ENCODE measurements around the gene HPS5.
"Not testable (repeated sequence)": the region's sequence is repeated elsewhere in the genome, so short reads cannot be mapped to it uniquely, and the experiment has no call there.

The HPS5 gene

DNA sequence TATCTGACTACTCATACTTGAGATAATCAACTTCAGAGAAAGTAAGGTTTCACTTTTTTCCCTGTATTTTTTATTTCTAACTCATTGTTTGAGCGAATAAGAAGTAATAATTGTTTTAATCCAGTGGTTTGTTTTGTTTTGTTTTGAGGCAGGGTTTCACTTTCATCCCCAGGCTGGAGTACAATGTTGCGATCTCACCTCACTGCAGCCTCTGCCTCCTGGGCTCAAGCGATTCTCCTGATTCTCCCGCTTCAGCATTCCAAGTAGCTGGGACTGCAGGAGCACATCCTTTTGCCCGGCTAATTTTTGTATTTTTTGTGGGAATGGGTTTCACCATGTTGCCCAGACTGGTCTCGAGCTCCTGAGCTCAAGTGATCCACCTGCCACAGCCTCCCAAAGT is 9.0 kb upstream of the HPS5 start:
- ATAC-seq = peak; percentile 50
- Mint-ChIP-seq H3K27me3 (no peaks in the 10 kb centered on the region), H3K4me1 (peaks cover 57% of the 10 kb centered on the region), H3K27ac (peak overlapping the region; percentile 15 to 51), H3K4me3 (peak overlapping the region in 1 of 2 donors; percentile 38), H3K9me3 (no peaks in the 10 kb centered on the region)
- no peak for DNase-seq

DNA sequence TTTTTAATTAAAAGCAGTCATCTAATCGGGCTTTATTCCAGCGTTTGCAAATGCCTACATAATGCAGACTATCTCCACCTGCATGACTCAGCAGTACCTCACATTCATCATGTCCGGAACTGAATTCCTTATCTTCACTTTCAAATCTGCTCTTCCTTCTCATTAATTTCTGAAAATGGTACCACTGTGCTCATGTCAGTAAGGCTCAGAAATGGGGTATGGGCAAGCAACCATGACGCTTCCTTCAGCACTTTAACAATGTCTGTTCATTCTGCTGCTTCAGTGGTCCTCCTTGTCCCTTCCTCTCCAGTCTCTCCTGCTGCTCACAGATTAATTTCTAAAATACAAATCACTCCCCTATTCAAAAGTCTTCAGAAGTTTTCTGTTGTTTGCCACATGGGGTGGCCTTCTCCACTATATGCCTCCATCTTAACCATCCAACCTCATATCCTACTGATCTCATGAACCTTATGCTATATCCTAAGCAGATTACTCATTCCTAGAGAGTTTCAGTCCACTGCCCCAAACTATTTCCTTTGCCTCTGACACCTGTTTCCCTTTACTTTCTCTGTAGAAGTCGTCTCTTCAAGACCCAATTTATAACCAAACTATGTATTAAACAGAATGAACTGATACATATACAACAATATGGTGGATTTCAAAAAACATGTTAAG is 7.4 kb upstream of the HPS5 start:
- peak overlapping the region in 1 of 2 donors; percentile 62 for H3K27ac Mint-ChIP-seq
- no peaks in the 10 kb centered on the region for H3K27me3 Mint-ChIP-seq
- ATAC-seq (peak; percentile 77), DNase-seq (no peak)
- no peaks in the 10 kb centered on the region for H3K9me3 Mint-ChIP-seq
- H3K4me3 Mint-ChIP-seq = peak overlapping the region in 1 of 2 donors; percentile 13
- peaks cover 66% of the 10 kb centered on the region for H3K4me1 Mint-ChIP-seq

DNA sequence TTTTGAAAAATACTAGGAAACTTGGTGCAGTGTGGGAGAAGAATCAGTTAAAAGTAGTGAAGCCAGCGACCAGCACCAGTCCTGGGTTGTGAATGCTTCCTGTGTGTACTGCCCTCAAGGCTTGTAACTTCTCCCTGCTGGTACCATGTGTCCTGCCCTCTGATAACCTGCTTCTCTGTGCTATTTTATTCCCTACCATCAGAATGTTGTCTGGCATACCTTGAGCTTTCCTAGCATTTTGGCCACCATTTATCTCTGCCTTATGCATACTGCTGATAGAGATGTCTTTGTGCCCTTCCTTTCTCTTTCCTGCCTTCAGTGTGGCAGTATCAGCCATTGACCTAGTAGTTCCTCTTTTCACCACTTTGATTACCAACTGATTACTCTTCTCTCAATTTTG is 2.4 kb upstream of the HPS5 start:
- DNase-seq = no peak
- ATAC-seq = no peak
- H3K27me3 Mint-ChIP-seq = no peaks in the 10 kb centered on the region
- H3K9me3 Mint-ChIP-seq = no peaks in the 10 kb centered on the region
- peak overlapping the region; percentile 97 to 99 for H3K4me3 Mint-ChIP-seq
- peak overlapping the region in 1 of 2 donors; percentile 85 for H3K27ac Mint-ChIP-seq
- peaks cover 64% of the 10 kb centered on the region for H3K4me1 Mint-ChIP-seq

DNA sequence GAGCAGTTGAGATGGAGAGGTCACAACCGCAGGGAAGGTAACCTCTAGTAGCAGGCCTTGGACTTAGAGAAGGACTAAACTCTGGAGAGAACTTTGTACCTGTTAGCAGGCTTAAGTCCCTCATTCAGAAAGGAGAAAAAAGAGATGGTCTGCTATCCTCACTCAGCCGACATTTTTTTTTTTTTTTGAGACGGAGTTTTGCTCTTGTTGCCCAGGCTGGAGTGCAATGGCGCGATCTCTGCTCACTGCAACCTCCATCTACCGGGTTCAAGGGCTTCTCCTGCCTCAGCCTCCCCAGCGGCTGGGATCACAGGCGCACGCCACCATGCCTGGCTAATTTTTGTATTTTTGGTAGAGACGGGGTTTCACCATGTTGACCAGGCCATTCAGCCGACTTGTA is 1.9 kb upstream of the HPS5 start:
- H3K27ac Mint-ChIP-seq = peak overlapping the region in 1 of 2 donors; percentile 93
- H3K27me3 Mint-ChIP-seq, DNase-seq, H3K9me3 Mint-ChIP-seq, ATAC-seq: not testable (repeated sequence)
- H3K4me3 Mint-ChIP-seq = peak overlapping the region; percentile 97 to 99
- peaks cover 64% of the 10 kb centered on the region for H3K4me1 Mint-ChIP-seq

DNA sequence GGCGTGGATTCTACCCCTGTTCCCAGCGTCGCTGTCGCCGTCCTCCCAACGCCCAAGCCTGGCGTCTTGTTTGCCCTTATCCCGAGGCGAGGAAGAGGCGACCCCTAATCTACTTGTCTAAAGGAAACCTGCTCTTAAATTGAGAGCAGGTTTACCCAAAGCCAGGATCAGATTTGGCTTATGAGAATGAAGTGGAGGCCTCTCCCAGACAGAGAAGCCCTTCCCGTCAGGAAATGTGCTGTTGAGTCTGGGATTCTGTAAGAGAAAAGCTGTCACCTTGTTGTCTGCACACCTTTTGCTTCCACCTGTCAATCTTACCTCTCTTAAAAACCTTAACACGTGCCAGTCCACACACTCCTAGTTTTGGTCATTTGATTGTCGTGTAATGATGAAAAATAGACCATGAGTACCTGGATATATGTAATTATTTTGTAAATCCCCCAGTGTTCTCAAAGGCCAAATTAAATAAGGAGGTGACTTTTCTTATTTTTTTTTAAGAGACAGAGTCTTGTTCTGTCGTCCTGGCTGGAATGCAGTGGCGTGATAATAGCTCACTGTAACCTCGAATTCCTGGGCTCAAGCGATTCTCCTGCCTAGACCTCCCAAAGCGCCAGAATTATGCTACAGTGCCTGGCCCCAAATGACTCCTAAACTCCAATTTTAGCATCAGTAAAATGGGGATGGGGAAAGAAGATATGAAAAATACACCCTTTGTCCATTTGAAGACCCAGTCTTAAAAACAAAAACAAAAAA is 1.1 kb upstream of the HPS5 start:
- peak overlapping the region; percentile 100 for H3K27ac Mint-ChIP-seq
- peaks cover 68% of the 10 kb centered on the region for H3K4me1 Mint-ChIP-seq
- H3K4me3 Mint-ChIP-seq = peak overlapping the region; percentile 97 to 99
- no peak for ATAC-seq
- DNase-seq = no peak
- H3K27me3 Mint-ChIP-seq = no peaks in the 10 kb centered on the region
- H3K9me3 Mint-ChIP-seq = no peaks in the 10 kb centered on the region

DNA sequence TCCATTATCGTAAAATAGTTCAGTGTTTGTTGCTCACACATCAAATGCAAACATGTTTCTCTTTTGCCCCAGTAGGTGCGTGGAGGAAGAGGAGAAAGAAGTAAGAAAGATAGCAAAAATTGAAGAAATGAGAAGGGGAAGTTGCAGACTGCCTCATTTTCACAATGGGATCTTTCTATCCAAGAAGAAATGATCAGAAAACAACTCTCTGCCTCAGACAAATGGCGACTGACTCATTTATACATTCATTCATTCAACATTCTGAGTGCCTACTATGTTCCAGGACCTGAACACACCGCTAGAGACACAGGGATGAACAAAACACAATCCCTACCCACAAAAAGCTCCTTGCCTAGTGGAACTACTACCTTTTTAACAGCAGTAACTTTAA is 367 bp downstream of the HPS5 start:
- peak overlapping the region; percentile 100 for H3K27ac Mint-ChIP-seq
- H3K27me3 Mint-ChIP-seq = no peaks in the 10 kb centered on the region
- H3K4me3 Mint-ChIP-seq = peak overlapping the region; percentile 97 to 99
- H3K4me1 Mint-ChIP-seq = peaks cover 71% of the 10 kb centered on the region
- DNase-seq (no peak), ATAC-seq (peak; percentile 14)
- no peaks in the 10 kb centered on the region for H3K9me3 Mint-ChIP-seq

DNA sequence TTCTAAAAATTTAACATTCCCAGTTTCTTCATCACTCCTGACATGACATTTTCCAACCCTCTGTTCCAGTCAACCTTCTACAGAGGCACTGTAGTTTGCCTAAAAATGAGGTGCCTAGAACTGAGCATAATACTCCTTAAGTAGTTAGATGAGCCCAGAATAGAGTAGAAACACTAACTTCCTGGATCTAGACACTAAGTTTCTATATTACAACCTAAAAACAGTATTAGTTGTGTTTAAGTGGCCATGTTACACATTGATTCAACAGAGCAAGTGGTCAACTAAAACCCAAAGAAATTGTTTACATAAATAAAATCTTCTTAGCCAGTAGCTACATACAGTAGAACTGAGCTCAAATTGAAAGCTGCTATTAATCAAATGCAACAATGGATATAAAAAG is 1.3 kb downstream of the HPS5 start:
- peaks cover 67% of the 10 kb centered on the region for H3K4me1 Mint-ChIP-seq
- H3K4me3 Mint-ChIP-seq = peak overlapping the region; percentile 51 to 97
- no peaks in the 10 kb centered on the region for H3K27me3 Mint-ChIP-seq
- no peaks in the 10 kb centered on the region for H3K9me3 Mint-ChIP-seq
- ATAC-seq = no peak
- no peak for DNase-seq
- H3K27ac Mint-ChIP-seq = no peak overlapping the region

DNA sequence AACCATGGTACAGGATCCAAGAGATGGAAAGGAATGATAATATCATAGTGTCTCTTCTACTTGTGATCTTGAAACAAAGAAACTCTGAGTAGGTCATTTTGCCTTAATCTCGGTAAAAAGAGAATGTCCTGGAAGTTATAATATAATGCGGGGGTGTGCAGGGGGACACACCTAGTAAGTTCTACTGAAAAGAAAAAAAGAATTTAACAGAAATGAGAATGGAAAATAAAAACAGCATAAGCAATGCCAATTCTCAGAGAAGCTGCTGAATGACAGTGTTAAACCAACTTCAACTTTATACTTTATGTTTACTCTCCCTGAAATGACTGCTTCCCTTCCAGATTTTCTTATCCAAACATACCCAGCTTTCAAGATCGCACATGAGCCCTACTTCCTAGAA is 2.0 kb downstream of the HPS5 start:
- no peaks in the 10 kb centered on the region for H3K27me3 Mint-ChIP-seq
- no peaks in the 10 kb centered on the region for H3K9me3 Mint-ChIP-seq
- no peak for ATAC-seq
- peaks cover 62% of the 10 kb centered on the region for H3K4me1 Mint-ChIP-seq
- peak overlapping the region; percentile 20 to 97 for H3K4me3 Mint-ChIP-seq
- H3K27ac Mint-ChIP-seq = peak overlapping the region in 1 of 2 donors; percentile 16
- no peak for DNase-seq

DNA sequence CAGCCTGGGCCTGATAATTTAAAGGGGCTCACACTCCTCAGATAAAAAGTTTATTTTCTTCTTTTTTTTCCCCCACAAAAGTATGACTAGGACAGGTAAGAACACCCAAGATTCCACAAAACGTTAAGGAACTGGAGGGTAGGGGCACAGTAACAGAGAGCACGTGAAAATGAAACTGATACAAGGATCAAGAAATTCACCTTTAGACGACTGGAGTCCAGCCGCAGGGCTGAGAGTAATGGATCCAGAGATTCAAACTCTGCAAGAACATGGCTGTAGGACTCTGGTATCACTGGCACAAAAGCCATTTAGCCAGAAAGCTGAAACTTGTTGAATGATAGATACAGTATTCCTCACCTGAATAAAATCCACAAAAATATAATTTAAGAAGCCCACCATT is 4.4 kb downstream of the HPS5 start:
- H3K4me3 Mint-ChIP-seq = no peak overlapping the region
- no peak for ATAC-seq
- H3K27me3 Mint-ChIP-seq = no peaks in the 10 kb centered on the region

DNA sequence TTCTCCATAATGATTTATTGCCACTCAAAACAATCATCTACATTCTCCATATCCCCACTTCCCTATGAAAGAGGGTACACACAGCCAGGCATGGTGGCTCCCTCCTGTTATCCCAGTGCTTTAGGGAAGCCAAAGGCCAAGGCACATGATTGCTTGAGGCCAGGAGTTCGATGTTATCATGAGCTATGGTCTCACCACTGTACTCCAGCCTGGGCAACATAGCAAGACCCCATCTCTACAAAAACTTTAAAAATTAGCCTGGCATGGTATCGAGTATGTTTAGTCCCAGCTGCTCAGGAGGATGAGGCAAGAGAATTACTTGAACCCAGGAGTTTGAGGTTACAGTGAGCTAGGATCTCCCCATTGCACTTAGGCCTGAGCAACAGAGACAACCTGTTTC is 6.0 kb downstream of the HPS5 start:
- Mint-ChIP-seq H3K9me3 (no peaks in the 10 kb centered on the region), H3K4me3 (no peak overlapping the region), H3K4me1 (peaks cover 50% of the 10 kb centered on the region), H3K27me3 (no peaks in the 10 kb centered on the region), H3K27ac (no peak overlapping the region)
- no peak for ATAC-seq
- DNase-seq = no peak

More for the DNA sequence above, 4.4 kb downstream of the HPS5 start:
- peaks cover 55% of the 10 kb centered on the region for H3K4me1 Mint-ChIP-seq
- no peak for DNase-seq
- no peak overlapping the region for H3K27ac Mint-ChIP-seq
- no peaks in the 10 kb centered on the region for H3K9me3 Mint-ChIP-seq

DNA sequence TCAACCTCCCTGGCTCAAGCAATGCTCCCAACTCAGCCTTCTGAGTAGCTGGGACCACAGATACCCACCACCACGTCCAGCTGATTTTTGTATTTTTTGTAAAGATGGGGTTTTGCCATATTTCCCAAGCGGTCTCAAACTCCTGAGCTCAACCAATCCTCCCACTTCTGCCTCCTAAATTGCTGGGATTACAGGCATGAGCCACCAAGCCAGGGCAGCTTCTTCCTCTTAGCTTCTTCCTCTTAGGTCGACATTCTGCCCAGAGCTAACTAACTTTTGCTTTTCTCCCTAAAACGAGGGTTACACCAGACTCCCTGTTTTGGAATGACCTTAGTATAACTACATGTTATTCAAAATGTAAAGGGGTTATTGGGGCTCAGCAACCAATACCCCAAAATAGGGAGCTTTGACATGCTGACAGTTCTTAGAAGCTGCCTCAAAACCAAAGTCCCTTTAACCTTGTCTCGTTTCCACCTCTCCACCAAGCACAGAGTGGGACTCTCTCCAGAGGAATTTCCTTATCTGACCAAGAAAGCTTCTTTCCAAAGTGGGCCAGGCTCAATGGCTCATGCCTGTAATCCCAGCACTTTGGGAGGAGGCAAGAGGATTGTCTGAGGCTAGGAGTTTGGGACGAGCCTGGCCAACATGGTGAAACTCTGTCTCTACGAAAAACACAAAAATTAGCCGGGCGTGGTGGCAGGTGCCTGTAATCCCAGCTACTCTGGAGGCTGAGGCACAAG is 7.0 kb downstream of the HPS5 start:
- Mint-ChIP-seq H3K27me3 (no peaks in the 10 kb centered on the region), H3K4me1 (peaks cover 41% of the 10 kb centered on the region), H3K4me3 (no peak overlapping the region), H3K27ac (peak overlapping the region in 1 of 2 donors; percentile 42), H3K9me3 (no peaks in the 10 kb centered on the region)
- DNase-seq = no peak
- no peak for ATAC-seq

DNA sequence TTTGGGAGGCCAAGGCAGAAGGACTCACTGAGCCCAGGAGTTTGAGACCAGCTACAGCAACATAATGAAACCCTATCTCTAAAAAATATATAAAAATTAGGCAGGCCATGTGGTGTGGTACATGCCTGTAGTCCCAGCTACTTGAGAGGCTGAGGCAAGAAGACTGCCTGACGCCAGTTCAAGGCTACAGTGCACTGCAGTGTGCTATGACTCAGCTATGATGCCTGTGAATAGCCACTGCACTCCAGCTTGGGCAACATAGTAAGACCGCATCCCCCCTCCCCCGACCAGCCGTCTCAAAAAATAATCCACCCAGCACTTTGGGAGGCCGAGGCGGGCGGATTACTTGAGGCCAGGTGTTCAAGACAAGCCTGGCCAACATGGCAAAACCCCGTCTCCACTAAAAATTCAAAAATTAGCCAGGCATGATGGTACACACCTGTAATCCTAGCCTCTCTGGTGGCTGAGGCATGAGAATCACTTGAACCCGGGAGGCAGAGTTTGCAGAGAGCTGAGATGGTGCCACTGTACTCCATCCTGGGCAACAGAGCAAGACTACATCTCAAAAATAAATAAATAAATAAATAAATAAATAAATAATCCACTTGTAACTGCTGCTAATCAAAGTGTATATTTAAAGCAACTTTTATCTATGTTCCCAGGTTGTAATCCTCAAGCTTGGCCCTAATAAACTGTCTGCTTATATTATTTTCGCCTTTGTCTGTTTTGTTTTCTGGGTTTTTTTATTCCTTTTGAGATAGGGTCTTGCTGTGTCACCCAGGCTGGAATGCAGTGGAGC is 7.8 kb downstream of the HPS5 start:
- no peak overlapping the region for H3K27ac Mint-ChIP-seq
- H3K9me3 Mint-ChIP-seq = no peaks in the 10 kb centered on the region
- no peak for ATAC-seq
- no peak overlapping the region for H3K4me3 Mint-ChIP-seq
- peaks cover 33% of the 10 kb centered on the region for H3K4me1 Mint-ChIP-seq
- H3K27me3 Mint-ChIP-seq = no peaks in the 10 kb centered on the region
- no peak for DNase-seq

DNA sequence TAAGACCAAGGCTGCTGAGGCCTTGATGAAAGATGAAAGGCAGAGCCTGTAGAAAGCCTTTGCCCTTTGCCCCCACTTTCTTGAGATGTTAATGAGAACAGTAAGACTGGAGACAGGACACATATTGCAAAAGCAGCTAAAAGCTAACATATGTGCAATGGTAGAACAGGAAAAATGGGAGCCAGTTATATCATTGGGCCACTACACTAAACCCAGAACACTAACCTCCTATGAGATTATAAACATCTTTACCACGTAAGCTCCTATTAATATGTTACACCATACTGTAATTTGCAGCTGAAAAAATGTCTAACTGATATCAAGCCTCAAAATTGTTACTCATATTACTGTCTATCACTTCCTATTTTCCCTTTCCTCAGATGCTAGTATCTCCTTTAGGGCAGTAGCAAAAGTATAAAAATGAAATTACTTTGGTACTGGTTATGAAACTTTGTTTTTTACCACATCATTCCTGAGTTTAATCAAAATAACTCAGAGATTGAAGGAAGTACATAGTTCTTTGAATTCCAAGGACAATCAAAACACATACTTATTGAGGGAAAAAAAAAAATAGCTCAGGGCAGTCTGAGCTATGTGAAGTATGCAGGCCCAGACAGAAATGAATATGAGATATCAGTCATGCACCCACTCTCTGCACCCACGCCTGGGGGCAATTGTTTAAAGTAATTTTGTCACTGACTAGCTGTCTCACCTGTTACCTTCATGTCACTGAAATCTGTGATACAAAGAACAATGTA is 9.1 kb downstream of the HPS5 start:
- ATAC-seq = no peak
- Mint-ChIP-seq H3K4me3 (no peak overlapping the region), H3K27ac (no peak overlapping the region), H3K9me3 (no peaks in the 10 kb centered on the region), H3K4me1 (peaks cover 20% of the 10 kb centered on the region), H3K27me3 (no peaks in the 10 kb centered on the region)
- no peak for DNase-seq

DNA sequence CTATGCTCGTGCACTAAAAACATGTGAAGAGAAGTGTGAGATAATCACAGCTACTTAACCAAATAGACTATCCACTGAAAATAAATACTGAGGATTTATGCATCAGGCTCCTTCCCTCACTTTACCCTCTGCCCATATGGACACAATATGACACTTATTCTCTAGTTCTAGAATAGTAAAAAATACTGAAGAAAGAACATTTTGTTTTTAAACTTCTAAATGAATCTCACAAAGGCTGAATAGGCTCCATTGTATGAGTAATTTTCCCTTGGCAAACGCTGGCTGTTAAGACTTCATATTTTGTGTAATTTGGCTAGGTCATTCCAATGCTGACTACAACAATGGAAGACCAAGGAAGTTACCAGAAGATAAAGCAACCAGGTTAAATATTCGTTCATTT is 9.9 kb downstream of the HPS5 start:
- Mint-ChIP-seq H3K4me1 (peaks cover 16% of the 10 kb centered on the region), H3K27ac (no peak overlapping the region), H3K4me3 (no peak overlapping the region), H3K9me3 (no peaks in the 10 kb centered on the region), H3K27me3 (no peaks in the 10 kb centered on the region)
- ATAC-seq (no peak), DNase-seq (no peak)

Data from stimulated activated naive CD8-positive, alpha-beta T cell treated with anti-CD3 and anti-CD28 coated beads, Interleukin-15, amount 100 ng/mL, for 72 hours (primary cell).